ENCODE results near the gene PUSL1.

PUSL1 gene

DNA sequence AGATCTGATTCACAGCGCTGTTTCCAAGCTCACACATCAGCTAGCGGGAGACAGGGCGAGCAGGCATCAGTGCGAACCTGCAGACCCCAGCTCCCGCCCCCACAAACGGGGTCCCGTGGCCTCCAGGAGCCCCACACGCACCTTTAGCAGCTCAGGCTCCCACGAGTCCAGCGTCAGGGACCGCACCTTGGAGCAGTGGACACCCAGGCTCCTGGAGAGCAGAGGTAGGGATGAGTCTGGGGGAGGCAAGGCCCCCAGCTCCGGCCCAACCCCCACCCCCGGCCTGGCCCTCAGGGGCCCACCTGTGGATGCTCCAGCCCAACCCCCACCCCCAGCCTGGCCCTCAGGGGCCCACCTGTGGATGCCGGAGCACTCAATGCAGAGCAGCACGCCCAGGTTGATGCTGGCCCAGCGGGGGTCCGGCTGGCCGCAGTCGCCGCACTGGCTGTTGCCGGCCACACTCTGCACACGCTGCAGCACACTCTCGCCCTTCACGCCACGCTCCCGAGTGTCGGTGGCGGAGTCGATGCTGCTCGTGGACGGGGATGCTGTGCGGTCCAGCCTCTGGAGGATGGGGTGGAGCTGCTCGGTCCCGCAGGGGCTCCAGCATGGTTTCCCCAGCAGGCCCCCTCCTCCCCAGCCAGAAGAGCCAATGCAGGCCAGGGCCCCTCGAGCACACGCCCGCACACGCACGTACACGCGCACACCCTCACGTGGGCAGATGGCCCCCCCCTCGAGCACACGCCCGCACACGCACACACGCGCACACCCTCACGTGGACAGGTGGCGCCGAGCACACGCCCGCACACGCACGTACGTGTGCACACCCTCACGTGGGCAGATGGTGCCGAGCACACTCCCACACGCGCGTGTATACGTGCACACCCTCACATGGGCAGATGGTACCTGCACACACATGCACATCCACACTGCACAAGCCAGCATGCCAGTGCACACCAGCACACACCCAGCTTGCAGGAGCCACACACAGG is 12.0 kb upstream of the PUSL1 start:
- TF ChIP-seq, protein P1, sequence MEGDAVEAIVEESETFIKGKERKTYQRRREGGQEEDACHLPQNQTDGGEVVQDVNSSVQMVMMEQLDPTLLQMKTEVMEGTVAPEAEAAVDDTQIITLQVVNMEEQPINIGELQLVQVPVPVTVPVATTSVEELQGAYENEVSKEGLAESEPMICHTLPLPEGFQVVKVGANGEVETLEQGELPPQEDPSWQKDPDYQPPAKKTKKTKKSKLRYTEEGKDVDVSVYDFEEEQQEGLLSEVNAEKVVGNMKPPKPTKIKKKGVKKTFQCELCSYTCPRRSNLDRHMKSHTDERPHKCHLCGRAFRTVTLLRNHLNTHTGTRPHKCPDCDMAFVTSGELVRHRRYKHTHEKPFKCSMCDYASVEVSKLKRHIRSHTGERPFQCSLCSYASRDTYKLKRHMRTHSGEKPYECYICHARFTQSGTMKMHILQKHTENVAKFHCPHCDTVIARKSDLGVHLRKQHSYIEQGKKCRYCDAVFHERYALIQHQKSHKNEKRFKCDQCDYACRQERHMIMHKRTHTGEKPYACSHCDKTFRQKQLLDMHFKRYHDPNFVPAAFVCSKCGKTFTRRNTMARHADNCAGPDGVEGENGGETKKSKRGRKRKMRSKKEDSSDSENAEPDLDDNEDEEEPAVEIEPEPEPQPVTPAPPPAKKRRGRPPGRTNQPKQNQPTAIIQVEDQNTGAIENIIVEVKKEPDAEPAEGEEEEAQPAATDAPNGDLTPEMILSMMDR (IDR thresholded peaks at IDR 0.05; ENCODE audit: low read depth, low read length): no peak
- H3K4me3 ChIP-seq (ENCODE audit: low read depth, low read length): no peak overlapping the region

DNA sequence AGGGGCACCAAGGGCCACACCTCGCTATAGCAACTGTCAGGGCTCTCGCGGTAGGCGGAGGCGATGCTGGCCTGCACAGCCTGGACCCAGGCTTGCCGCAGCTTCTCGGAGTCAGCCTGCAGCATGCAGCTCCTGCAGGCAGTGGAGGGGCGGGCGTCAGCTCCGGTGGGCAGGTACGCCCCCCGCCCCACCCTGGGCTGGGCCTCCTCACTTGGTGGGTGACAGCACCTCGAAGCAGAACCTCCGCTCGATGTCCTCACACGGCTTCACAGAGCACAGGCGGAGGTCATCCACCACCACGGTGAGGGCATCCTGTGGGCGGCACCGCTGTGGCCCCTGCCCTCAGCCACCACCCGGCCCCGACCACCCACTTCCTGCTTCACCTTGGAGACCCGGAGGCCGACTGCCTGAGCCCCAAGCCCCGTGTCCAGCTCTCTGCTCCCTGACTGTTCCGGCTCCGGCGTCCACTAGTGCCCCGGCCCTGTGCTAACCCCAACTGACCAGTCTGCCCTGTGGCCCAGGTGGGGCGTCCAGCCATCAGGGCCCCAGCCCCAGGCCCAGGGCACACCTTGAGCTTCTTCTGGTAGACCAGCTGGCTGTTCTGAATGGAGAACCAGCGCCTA is 10.5 kb upstream of the PUSL1 start:
- H3K4me3 ChIP-seq (ENCODE audit: low read depth, low read length): no peak overlapping the region
- TF ChIP-seq, protein P1 (IDR thresholded peaks at IDR 0.05; ENCODE audit: low read depth, low read length): no peak

DNA sequence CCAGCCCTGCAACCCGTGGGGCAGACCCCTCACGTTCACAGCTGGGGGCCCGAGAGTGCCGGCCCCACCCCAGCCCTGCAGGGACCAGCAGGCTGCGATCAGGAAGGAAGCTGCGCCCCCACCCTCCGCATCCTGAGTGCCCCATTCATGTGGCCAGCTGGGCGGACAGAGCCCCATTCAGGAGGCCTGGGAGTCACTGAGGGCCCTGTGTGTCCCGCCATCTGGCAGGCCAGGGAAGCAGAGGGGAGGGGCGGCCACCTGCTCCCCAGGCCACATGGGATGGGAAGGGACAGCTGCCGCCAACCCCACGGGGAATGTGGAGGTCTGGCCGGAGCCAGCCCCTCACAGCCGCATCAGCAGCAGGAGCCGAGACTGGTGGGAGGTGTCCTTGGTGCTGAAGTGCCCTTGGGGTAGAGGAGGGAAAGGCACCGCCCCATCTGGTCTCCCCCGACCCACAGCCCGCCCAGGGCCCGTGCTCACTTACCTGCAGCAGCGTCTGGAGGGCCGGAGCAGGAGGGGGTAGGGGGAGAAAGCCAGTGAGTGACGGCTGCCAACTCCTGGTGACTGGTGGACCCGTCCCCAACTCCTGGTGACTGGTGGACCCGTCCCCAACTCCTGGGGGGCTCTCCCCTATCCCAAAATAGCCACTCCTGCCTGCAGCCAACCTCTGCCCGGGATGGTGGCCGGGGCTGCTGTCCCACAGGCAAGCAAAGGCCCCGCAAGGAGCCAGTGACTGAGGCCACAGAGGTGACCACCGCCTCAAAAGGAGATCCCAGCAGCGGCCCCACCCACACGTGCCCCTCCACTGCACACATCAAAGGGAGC is 9.3 kb upstream of the PUSL1 start:
- H3K4me3 ChIP-seq (ENCODE audit: low read depth, low read length): no peak overlapping the region
- TF ChIP-seq, protein P1 (IDR thresholded peaks at IDR 0.05; ENCODE audit: low read depth, low read length): no peak

DNA sequence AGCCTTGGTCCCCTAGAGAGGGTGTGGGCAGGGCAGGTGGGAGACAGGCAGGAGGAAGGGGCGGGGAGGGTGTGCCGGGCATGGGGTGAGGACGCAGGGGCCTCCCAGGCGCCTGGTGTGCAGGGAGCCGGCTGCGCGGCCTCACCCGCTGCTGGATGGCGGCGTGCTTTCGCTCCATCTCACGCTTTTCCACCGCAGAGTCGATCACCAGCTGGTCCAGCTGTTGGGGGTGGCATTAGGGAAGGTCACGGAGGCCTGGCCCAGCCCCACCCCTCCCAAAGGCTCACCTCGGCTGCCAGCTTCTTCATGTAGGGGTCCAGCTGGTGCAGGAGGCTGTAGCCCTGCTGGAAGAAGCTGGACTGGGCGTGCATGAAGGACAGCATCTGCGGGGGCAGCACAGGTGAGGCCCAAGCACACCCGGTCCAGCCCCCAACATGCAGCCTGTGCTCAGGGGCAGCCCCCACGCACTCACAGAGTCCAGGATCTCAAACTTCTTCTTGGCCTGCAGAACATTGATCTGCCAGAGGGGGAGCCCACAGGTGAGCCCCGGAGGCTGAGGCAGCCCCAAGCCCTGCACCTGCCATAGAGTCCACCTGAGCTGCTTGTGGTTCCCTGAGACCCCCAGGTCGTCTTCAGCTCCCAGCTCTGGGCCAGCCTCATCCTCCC is 8.6 kb upstream of the PUSL1 start:
- no peak overlapping the region for H3K4me3 ChIP-seq (ENCODE audit: low read depth, low read length)
- TF ChIP-seq, protein P1 (IDR thresholded peaks at IDR 0.05; ENCODE audit: low read depth, low read length): no peak

DNA sequence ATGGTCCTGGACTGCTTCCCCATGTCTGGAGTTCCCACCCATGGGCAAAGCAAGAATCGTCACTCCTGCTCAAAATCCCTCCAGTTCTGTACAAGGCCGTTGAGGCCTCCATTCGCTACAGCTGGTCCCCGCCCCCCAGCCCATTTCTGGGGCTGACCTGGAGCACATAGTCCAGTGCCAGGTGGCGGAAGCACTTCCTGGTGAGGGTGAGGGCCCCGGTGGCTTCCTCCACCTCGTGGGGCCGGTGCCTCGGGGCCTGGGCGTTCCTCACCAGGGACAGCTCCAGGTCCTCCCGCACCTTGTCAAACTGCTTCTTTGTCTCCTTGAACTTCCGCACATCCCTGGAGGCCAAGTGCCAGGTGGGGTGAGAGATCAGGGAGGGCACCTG is 8.1 kb upstream of the PUSL1 start:
- H3K4me3 ChIP-seq (ENCODE audit: low read depth, low read length): no peak overlapping the region
- TF ChIP-seq, protein P1 (IDR thresholded peaks at IDR 0.05; ENCODE audit: low read depth, low read length): no peak

DNA sequence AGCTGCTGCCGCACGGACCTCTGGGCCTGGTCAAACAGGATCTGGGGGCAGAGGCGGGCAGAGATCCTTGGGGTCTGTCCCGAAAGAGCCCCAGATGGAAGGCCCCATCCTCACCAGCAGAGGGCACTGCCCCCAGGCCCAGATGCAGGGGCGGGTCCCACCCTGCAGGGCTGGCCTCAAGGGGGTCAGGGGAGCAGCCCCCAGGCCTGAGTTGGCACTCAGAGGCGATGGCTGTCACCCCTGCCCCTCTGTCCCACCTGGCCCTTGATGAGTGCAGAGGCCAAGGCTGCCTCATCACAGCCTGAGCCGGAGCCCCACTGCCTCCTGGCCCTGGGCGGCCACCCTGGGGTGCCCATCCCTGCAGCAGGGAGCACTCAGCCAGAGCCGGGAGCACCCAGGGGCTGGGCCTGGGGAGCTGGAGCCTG is 6.4 kb upstream of the PUSL1 start:
- H3K4me3 ChIP-seq (ENCODE audit: low read depth, low read length): no peak overlapping the region
- TF ChIP-seq, protein P1 (IDR thresholded peaks at IDR 0.05; ENCODE audit: low read depth, low read length): no peak; the same call in 1 of the 2 replicates
